Fibroblast of lung (primary cell): ENCODE measurements around the gene PTPRN. TPM values are rescaled to one million over a fixed set of nuclear protein-coding genes. Genes with fewer than 3 reads are reported as not detected.
A peak's percentile ranks its signal among the peaks of the same experiment; 100 is the strongest.

ENCODE experiments used
- DNase-seq, 2 donors: peaks; one replicate each; pipeline versions ENCODE4 v3.0.0 to v3.0.0-alpha.2; 2010; ENCODE audit warnings: low read depth in 2 of 2
- H2AFZ ChIP-seq: 2 replicates; pipeline ENCODE4 v1.5.1; 2012; ENCODE audit warnings: low read length, control low read depth, inconsistent platforms
- H3K27ac ChIP-seq: 2 replicates; pipeline ENCODE4 v1.5.1; 2011; ENCODE audit warnings: low read length, control low read depth; ENCODE audit not compliant: insufficient read depth
- H3K27me3 ChIP-seq: 2 replicates; pipeline ENCODE4 v1.5.1; 2011; ENCODE audit warnings: mild to moderate bottlenecking, low read length; ENCODE audit not compliant: control insufficient read depth, insufficient read depth
- H3K36me3 ChIP-seq: 2 replicates; pipeline ENCODE4 v1.5.1; 2011; ENCODE audit warnings: low read length; ENCODE audit not compliant: control insufficient read depth, insufficient read depth
- H3K4me1 ChIP-seq: 2 replicates; pipeline ENCODE4 v1.5.1; 2011; ENCODE audit warnings: low read length; ENCODE audit not compliant: control insufficient read depth, insufficient read depth; ENCODE audit errors: extremely low read depth
- H3K4me2 ChIP-seq: 2 replicates; pipeline ENCODE4 v1.5.1; 2011; ENCODE audit warnings: low read length, control low read depth; ENCODE audit not compliant: insufficient read depth; ENCODE audit errors: extremely low read depth
- H3K4me3 ChIP-seq, 4 experiments: fragments of 200-600 bp in 1 of 4; sonication (generic) in 1 of 4; replicated peaks in 1 of 4; 2 replicates each; pipeline ENCODE4 v1.5.1; 2011 to 2016; ENCODE audit warnings: low read length in 4 of 4, low read depth in 3 of 4, mild to moderate bottlenecking in 3 of 4, control low read depth in 2 of 4, inconsistent platforms in 1 of 4, mixed read lengths in 1 of 4; ENCODE audit not compliant: insufficient read depth in 1 of 4; ENCODE audit errors: control extremely low read depth in 1 of 4
- H3K79me2 ChIP-seq: 2 replicates; pipeline ENCODE4 v1.5.1; 2012; ENCODE audit warnings: mild to moderate bottlenecking, low read length, inconsistent platforms; ENCODE audit not compliant: control insufficient read depth, insufficient read depth
- H3K9ac ChIP-seq: 2 replicates; pipeline ENCODE4 v1.5.1; 2011; ENCODE audit warnings: mild to moderate bottlenecking, low read length, control low read depth; ENCODE audit not compliant: insufficient read depth
- H3K9me3 ChIP-seq: 2 replicates; pipeline ENCODE4 v1.5.1; 2012; ENCODE audit warnings: low read depth, low read length; ENCODE audit not compliant: control insufficient read depth, insufficient read depth
- H4K20me1 ChIP-seq: 2 replicates; pipeline ENCODE4 v1.5.1; 2011; ENCODE audit warnings: low read length; ENCODE audit not compliant: control insufficient read depth, insufficient read depth; ENCODE audit errors: extremely low read depth
- CTCF ChIP-seq, 2 donors: IDR thresholded peaks in 1 of 2; conservative IDR thresholded peaks in 1 of 2; 1 replicate in 1 of 2; 2 replicates in 1 of 2; pipeline ENCODE4 v1.5.1; 2011 to 2012; ENCODE audit warnings: low read length in 2 of 2, control low read depth in 1 of 2, inconsistent platforms in 1 of 2, low read depth in 1 of 2, mild to moderate bottlenecking in 1 of 2
- EZH2 ChIP-seq: IDR thresholded peaks from 2 replicates; pipeline ENCODE4 v1.5.1; 2012; ENCODE audit warnings: low read length, control low read depth, mild to moderate bottlenecking; ENCODE audit errors: missing control alignments
- polyA plus RNA-seq, 2 donors: library from polyadenylated mRNA; depleted of rRNA in 1 of 2; stranded (reverse) in 1 of 2; unstranded in 1 of 2; fragments of >200 nt; gene quantifications; 2 replicates each; pipeline ENCODE4 v1.2.1, GENCODE V29; 2011 to 2012; ENCODE audit warnings: missing spikeins in 1 of 2
- total RNA-seq: library from RNA; depleted of rRNA; stranded (reverse); fragments of >200 nt; gene quantifications from 2 replicates; pipeline ENCODE4 v1.2.1, GENCODE V29; 2014

PTPRN gene
- total and polyA plus RNA-seq, 2 donors (not counting 1 experiment from before 2014, with no cell fraction given): 0.28 to 3.5 TPM

DNA sequence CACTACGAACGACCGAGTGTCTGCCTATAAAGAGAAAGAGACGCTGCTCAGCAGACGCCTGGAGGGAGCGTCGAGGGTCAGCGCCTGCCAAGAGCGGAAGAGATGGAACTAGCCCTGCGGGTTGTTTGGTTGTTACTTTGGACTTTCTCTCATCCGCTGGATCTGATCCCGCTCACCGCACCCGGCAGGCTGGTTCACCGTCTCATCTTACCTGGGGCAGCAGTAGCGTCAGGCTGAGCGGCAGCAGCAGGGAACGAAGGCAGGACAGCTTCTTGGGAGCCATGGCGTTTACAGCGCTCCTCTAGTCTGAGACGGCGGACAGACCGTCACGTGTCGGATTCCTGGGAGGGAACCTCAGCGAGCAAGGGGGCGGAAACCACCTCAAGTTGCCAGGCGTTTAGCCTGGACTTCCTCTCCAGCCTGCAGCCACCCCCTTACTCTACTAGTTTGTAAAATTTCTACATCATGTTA is 65.9 kb downstream of the PTPRN start:
- peak overlapping the region; percentile 32 for H3K27ac ChIP-seq
- H3K36me3 ChIP-seq: peaks cover 12% of the 10 kb centered on the region
- peaks cover 3% of the 10 kb centered on the region for H3K4me1 ChIP-seq
- H3K27me3 ChIP-seq: no peaks in the 10 kb centered on the region
- TF ChIP-seq CTCF (conservative IDR thresholded peaks at IDR 0.05 in 1 of 2, IDR thresholded peaks at IDR 0.05 in 1 of 2; ENCODE audit: low read depth in 1 of 2, low read length in 2 of 2) (no peak), EZH2 (no peak)
- H3K9me3 ChIP-seq: no peaks in the 10 kb centered on the region
- H3K9ac ChIP-seq: no peak overlapping the region
- peaks cover 15% of the 10 kb centered on the region for H3K79me2 ChIP-seq
- DNase-seq: peak in 1 of 2 donors; percentile 31
- no peak overlapping the region for H3K4me2 ChIP-seq
- peak overlapping the region in 2 of 4 experiments; percentile 14 to 45 for H3K4me3 ChIP-seq
- H4K20me1 ChIP-seq: no peaks in the 10 kb centered on the region
- peak overlapping the region; percentile 41 for H2AFZ ChIP-seq

Other genes with a start within 250 kb of the PTPRN start
- not detected in 2 replicates for gene IHH, start 248.5 kb downstream of the PTPRN start, total RNA-seq
- not detected in 2 replicates for gene IHH, start 248.5 kb downstream of the PTPRN start, polyA plus RNA-seq
- 20.3 and 22.1 TPM in 2 replicates for gene NHEJ1, start 148.6 kb downstream of the PTPRN start, total RNA-seq
- 22.3 and 24.8 TPM in 2 replicates for gene NHEJ1, start 148.6 kb downstream of the PTPRN start, polyA plus RNA-seq
- 1.8 and 2.5 TPM in 2 replicates for gene SLC23A3, start 139.4 kb downstream of the PTPRN start, total RNA-seq
- 0.29 and 0.52 TPM in 2 replicates for gene SLC23A3, start 139.4 kb downstream of the PTPRN start, polyA plus RNA-seq
- 22.6 and 33.5 TPM in 2 replicates for gene CNPPD1, start 132.5 kb downstream of the PTPRN start, total RNA-seq
- gene CNPPD1, start 132.5 kb downstream of the PTPRN start, polyA plus RNA-seq: 42.2 and 49.4 TPM in 2 replicates
- 88.7 and 95.3 TPM in 2 replicates for gene RETREG2, start 131.1 kb downstream of the PTPRN start, total RNA-seq
- 64.6 and 89.5 TPM in 2 replicates for gene RETREG2, start 131.1 kb downstream of the PTPRN start, polyA plus RNA-seq
- 29.3 and 40.0 TPM in 2 replicates for gene ZFAND2B, start 102.6 kb downstream of the PTPRN start, total RNA-seq
- gene ZFAND2B, start 102.6 kb downstream of the PTPRN start, polyA plus RNA-seq: 26.8 and 29.9 TPM in 2 replicates
- 47.0 and 49.5 TPM in 2 replicates for gene ABCB6, start 90.4 kb downstream of the PTPRN start, total RNA-seq
- 12.5 and 14.7 TPM in 2 replicates for gene ABCB6, start 90.4 kb downstream of the PTPRN start, polyA plus RNA-seq
- 27.2 and 47.2 TPM in 2 replicates for gene ATG9A, start 79.8 kb downstream of the PTPRN start, total RNA-seq
- 64.5 and 68.2 TPM in 2 replicates for gene ATG9A, start 79.8 kb downstream of the PTPRN start, polyA plus RNA-seq
- 28.8 and 32.7 TPM in 2 replicates for gene ANKZF1, start 79.6 kb downstream of the PTPRN start, total RNA-seq
- 9.9 and 13.2 TPM in 2 replicates for gene ANKZF1, start 79.6 kb downstream of the PTPRN start, polyA plus RNA-seq
- gene GLB1L, start 64.0 kb downstream of the PTPRN start, total RNA-seq: 28.2 and 47.0 TPM in 2 replicates
- gene GLB1L, start 64.0 kb downstream of the PTPRN start, polyA plus RNA-seq: 12.8 and 16.9 TPM in 2 replicates
- 26.7 and 30.7 TPM in 2 replicates for gene STK16, start 63.9 kb downstream of the PTPRN start, total RNA-seq
- gene STK16, start 63.9 kb downstream of the PTPRN start, polyA plus RNA-seq: 35.7 and 42.8 TPM in 2 replicates
- not detected in 2 replicates for gene TUBA4B, start 56.2 kb downstream of the PTPRN start, total RNA-seq
- not detected in 2 replicates for gene TUBA4B, start 56.2 kb downstream of the PTPRN start, polyA plus RNA-seq
- gene TUBA4A, start 55.5 kb downstream of the PTPRN start, total RNA-seq: 5.6 and 7.7 TPM in 2 replicates
- 14.7 and 34.2 TPM in 2 replicates for gene TUBA4A, start 55.5 kb downstream of the PTPRN start, polyA plus RNA-seq
- gene DNAJB2, start 30.0 kb downstream of the PTPRN start, total RNA-seq: 55.2 and 81.3 TPM in 2 replicates
- gene DNAJB2, start 30.0 kb downstream of the PTPRN start, polyA plus RNA-seq: 24.9 and 29.8 TPM in 2 replicates
- gene RESP18, start 23.3 kb upstream of the PTPRN start, total RNA-seq: not detected in 2 replicates
- gene RESP18, start 23.3 kb upstream of the PTPRN start, polyA plus RNA-seq: not detected in 2 replicates
- 69.9 and 72.5 TPM in 2 replicates for gene DNPEP, start 78.5 kb upstream of the PTPRN start, total RNA-seq
- gene DNPEP, start 78.5 kb upstream of the PTPRN start, polyA plus RNA-seq: 38.2 and 44.0 TPM in 2 replicates
- gene DES, start 109.0 kb upstream of the PTPRN start, total RNA-seq: 34.7 and 69.3 TPM in 2 replicates
- gene DES, start 109.0 kb upstream of the PTPRN start, polyA plus RNA-seq: 3.8 and 11.0 TPM in 2 replicates
- gene SPEG, start 125.4 kb upstream of the PTPRN start, total RNA-seq: 13.1 and 20.1 TPM in 2 replicates
- gene SPEG, start 125.4 kb upstream of the PTPRN start, polyA plus RNA-seq: 5.6 and 9.5 TPM in 2 replicates
- gene GMPPA, start 189.5 kb upstream of the PTPRN start, total RNA-seq: 36.5 and 38.3 TPM in 2 replicates
- 59.7 and 72.4 TPM in 2 replicates for gene GMPPA, start 189.5 kb upstream of the PTPRN start, polyA plus RNA-seq
- gene ASIC4, start 205.1 kb upstream of the PTPRN start, total RNA-seq: under 0.01 and 0.33 TPM in 2 replicates
- gene ASIC4, start 205.1 kb upstream of the PTPRN start, polyA plus RNA-seq: not detected in 2 replicates
- gene CHPF, start 234.4 kb upstream of the PTPRN start, total RNA-seq: 46.0 and 58.8 TPM in 2 replicates
- 23.9 and 35.8 TPM in 2 replicates for gene CHPF, start 234.4 kb upstream of the PTPRN start, polyA plus RNA-seq
- 0.77 and 0.99 TPM in 2 replicates for gene TMEM198, start 234.6 kb upstream of the PTPRN start, total RNA-seq
- gene TMEM198, start 234.6 kb upstream of the PTPRN start, polyA plus RNA-seq: 0.49 and 0.70 TPM in 2 replicates